GM12892 (cell line): ENCODE measurements around the gene WWOX.

Experiments used
- DNase-seq: peaks from one replicate; pipeline ENCODE4 v3.0.0; 2011; ENCODE audit not compliant: insufficient read length
- FAIRE-seq: peaks from 2 replicates; lab custom pipeline; 2011; peaks lifted over from hg19 to GRCh38; lab: Jason Lieb, UNC
- POLR2A ChIP-seq: IDR thresholded peaks from 2 replicates; pipeline ENCODE4 v1.6.1; 2011; ENCODE audit warnings: low read depth, low read length, control low read depth
- POLR2AphosphoS5 ChIP-seq: IDR thresholded peaks from 2 replicates; pipeline ENCODE4 v1.6.1; 2011; ENCODE audit warnings: low read depth, low read length, control low read depth
- TAF1 ChIP-seq: IDR thresholded peaks from 2 replicates; pipeline ENCODE4 v1.6.1; 2011; ENCODE audit warnings: low read depth, mild to moderate bottlenecking, control low read depth, low read length, borderline replicate concordance

Gene WWOX

GRCh38 chr16:79162977-79163376 lies 1063.5 kb downstream of the WWOX start:
- no peak for DNase-seq
- FAIRE-seq = no peak
- no peak for TF ChIP-seq POLR2AphosphoS5
- no peak for TF ChIP-seq POLR2A
- TF ChIP-seq TAF1 = no peak

DNA sequence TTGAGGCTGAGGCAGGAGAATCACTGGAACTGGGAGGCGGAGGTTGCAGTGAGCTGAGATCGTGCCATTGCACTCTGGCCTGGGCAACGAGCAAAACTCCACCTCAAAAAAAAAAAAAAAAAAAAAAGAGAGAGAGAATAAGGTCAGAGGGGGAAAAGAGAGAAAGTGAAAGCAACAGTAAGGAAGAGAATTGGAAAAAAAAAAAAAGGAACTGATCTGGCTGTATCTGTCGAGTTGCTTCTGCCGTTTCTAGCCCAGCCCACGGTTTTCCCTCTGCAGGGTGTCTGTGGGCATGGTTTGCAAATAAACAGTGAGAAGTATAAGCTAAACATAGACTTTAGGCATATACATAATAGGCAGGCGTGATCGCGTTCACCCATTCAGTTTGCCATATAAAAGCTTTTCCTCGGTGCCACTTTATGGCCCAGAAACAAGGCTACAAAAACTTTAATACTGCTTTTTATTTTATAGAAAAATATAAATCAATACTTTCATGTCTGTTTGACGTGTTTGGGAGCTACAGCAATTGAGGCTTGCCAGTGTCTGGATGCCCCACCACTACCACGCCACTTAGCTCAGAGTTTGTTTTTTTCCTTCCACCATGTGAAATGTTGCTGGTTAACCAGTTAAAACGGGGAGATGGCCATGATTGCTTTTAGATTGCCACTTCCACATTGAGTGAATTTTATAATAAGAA lies 1064.4 kb downstream of the WWOX start:
- FAIRE-seq = no peak
- TF ChIP-seq POLR2AphosphoS5 = no peak
- no peak for TF ChIP-seq POLR2A
- TF ChIP-seq TAF1 = no peak
- no peak for DNase-seq

GRCh38 chr16:79164388-79164995 lies 1065.0 kb downstream of the WWOX start:
- FAIRE-seq (no peak), DNase-seq (no peak)
- TF ChIP-seq POLR2A = no peak
- TF ChIP-seq POLR2AphosphoS5 = no peak
- no peak for TF ChIP-seq TAF1

DNA sequence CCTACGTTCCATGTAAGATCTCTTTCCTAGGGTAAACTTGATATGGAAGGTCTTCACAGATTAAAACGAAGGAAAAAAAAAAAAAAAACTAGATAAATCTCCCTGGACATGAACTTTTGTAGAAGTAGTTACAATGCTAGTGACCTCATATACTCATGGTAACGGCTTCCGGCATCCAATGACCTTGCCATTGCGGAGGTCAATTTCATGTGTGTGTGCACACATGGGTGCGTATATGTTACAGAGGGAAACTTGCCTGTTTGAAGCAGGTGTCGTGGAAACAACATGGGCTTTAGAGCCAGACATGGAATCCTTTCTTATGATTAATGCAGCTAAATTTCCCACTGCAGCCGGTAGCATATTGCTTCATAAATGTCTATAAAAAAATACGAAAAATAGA lies 1065.6 kb downstream of the WWOX start:
- DNase-seq (no peak), FAIRE-seq (no peak)
- TF ChIP-seq POLR2A (no peak), TAF1 (no peak), POLR2AphosphoS5 (no peak)

DNA sequence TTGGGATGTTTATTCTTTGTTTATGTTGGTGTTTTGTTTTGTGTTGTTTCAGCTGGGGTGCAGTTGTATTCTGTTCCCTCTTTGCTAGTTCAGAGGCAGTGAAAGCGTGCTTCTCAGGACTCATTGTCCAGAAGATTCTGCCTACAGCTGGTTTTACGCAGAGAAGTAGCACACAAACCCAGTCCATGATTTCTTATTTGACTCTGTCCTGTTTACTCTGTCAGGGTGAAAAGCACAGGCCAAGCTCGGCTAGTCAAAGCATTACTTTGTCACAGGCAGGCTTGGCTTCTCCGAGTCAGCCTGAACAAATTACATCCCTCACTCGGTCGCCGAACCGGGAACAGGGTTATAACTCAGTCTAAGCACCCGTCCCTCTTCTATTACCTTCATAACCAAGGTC lies 1066.1 kb downstream of the WWOX start:
- DNase-seq = no peak
- FAIRE-seq = no peak
- TF ChIP-seq TAF1 (no peak), POLR2A (no peak), POLR2AphosphoS5 (no peak)

GRCh38 chr16:79167893-79168292 lies 1068.4 kb downstream of the WWOX start:
- TF ChIP-seq TAF1 = no peak
- no peak for TF ChIP-seq POLR2AphosphoS5
- no peak for TF ChIP-seq POLR2A
- no peak for FAIRE-seq
- DNase-seq = no peak

DNA sequence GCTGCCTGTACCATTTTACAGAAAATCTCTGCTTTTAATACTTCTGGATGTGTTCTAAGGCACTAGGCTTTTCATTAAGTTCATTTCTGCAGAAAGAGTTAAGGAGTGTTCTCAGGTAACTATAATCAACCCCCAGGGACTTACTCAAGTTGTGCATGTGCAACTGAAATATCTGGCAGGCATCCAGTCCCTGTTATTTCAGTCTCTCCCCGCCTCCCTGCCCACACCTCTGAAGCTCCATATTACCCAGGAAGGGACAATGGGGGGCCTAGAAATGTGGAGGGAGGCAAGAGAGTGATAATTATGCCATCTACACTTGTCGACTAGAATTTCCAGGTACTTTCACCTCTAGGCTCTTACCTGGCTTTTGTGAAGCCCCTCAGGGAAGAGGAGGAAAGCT lies 1068.9 kb downstream of the WWOX start:
- DNase-seq = no peak
- no peak for FAIRE-seq
- TF ChIP-seq POLR2AphosphoS5 (no peak), POLR2A (no peak), TAF1 (no peak)

GRCh38 chr16:79169239-79169638 lies 1069.8 kb downstream of the WWOX start:
- TF ChIP-seq TAF1 (no peak), POLR2AphosphoS5 (no peak), POLR2A (no peak)
- no peak for DNase-seq
- FAIRE-seq = no peak

GRCh38 chr16:79170555-79171246 lies 1071.2 kb downstream of the WWOX start:
- FAIRE-seq = no peak
- TF ChIP-seq TAF1 = no peak
- no peak for TF ChIP-seq POLR2A
- no peak for TF ChIP-seq POLR2AphosphoS5
- no peak for DNase-seq

DNA sequence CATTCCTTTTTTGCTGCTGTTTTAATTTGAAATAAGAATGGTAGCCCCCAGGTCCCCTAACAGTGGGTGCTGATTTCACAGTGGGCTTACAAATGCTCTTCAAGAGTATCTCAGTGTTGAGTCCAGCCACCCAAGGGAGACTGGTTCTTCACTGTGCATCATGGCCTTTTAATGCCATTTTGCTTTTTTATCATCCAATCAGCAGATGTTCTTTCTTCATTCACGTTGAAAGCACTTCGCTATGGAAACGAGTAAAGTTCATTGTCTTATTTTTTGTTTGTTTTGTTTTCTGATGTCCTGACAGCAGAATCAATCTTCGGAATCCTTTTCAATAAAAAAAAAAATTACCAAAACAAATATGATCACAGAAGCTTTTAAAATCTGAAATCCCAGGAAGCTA lies 1072.0 kb downstream of the WWOX start:
- no peak for FAIRE-seq
- TF ChIP-seq POLR2A (no peak), TAF1 (no peak), POLR2AphosphoS5 (no peak)
- no peak for DNase-seq

DNA sequence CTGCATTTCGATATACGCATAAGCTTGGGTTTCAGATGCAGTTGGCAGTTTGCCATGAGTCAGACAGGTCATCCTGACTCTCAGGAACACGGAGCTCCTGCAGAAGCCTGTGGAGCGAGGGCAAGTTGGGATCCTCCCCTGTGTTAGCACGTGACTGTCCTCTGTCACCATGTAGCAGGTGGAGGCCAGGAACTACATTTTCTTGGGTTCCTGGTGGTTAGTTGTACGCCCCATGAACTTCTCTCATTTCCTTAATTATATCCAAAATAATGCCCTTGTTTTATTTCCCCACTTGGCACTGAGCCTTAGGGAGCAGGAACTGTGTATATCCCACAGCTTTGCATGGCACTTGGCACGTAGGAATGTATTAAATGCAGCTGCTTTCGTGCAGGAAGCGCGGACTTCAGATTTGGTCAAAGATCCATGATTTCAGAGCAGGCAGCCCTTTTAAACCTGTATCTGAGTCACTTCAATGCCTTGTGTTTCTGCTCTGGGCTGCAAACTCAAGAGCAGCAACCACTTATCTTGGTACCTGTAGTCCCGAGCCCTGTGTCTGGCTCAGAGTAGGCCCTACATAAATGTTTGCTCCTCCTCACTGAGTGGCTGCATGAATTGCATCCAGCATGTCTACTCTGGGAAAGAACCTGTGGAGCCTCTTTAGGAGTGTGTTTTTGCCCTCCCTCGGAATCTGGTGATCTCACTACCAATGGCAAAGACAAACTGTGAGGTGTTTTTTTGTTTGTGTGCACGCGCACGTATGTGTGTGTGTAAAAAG lies 1072.7 kb downstream of the WWOX start:
- FAIRE-seq = no peak
- TF ChIP-seq POLR2AphosphoS5 = no peak
- no peak for TF ChIP-seq TAF1
- TF ChIP-seq POLR2A = no peak
- no peak for DNase-seq

DNA sequence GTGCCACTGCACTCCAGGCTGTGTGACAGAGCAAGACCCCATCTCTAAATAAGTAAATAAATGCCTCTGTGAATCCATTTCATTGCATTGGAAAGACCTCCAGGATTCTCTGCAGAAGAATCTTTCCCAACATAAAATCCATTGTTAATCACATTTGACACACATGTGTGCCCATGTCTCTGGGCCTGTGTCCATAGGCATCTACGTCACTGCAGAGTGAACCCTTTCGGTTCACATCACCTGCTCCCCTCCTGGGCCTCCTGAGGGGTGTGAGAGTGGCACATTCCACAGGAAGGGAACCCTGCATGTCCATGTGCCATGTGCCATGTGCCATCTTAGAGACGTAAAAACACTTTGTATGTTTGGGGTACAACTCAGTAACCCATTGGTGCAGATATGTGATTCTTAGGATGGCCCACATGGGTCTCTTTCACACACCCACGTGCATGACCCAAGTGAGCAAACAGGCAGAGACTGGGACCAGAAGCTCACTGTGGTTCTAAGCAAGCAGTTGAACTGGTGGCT lies 1073.6 kb downstream of the WWOX start:
- no peak for DNase-seq
- no peak for TF ChIP-seq POLR2AphosphoS5
- TF ChIP-seq TAF1 = no peak
- TF ChIP-seq POLR2A = no peak
- no peak for FAIRE-seq
